NT2/D1 (cell line): ENCODE measurements around the gene QPCT.
"Not testable (repeated sequence)": the region's sequence is repeated elsewhere in the genome, so short reads cannot be mapped to it uniquely, and the experiment has no call there.

Experiments
- DNase-seq: peaks from one replicate; pipeline ENCODE4 v3.0.0-alpha.2; 2011; ENCODE audit warnings: low read depth, low spot score
- H3K27me3 ChIP-seq: 2 replicates; pipeline ENCODE4 v1.6.0; 2011; ENCODE audit warnings: mild to moderate bottlenecking; ENCODE audit not compliant: insufficient read length, insufficient read depth
- H3K36me3 ChIP-seq: 2 replicates; pipeline ENCODE4 v1.6.1; 2011; ENCODE audit warnings: mild to moderate bottlenecking, low read length, mixed read lengths; ENCODE audit not compliant: insufficient read depth, insufficient read length
- H3K4me1 ChIP-seq: 2 replicates; pipeline ENCODE4 v1.5.1; 2011; ENCODE audit not compliant: insufficient read depth, insufficient read length
- H3K4me3 ChIP-seq: 2 replicates; pipeline ENCODE4 v1.5.1; 2011; ENCODE audit warnings: low read depth; ENCODE audit not compliant: insufficient read length
- H3K9ac ChIP-seq: 2 replicates; pipeline ENCODE4 v1.6.0; 2011; ENCODE audit warnings: low read depth; ENCODE audit not compliant: insufficient read length
- H3K9me3 ChIP-seq: 2 replicates; pipeline ENCODE4 v1.5.1; 2011; ENCODE audit warnings: mild to moderate bottlenecking, low read length; ENCODE audit not compliant: insufficient read depth
- SUZ12 ChIP-seq: IDR thresholded peaks from 2 replicates; pipeline ENCODE4 v1.6.1; 2011; ENCODE audit not compliant: insufficient read length, insufficient read depth; ENCODE audit errors: extremely low read depth
- YY1 ChIP-seq: IDR thresholded peaks from 2 replicates; pipeline ENCODE4 v1.6.1; 2011; ENCODE audit not compliant: insufficient read length, insufficient read depth
- ZNF274 ChIP-seq: IDR thresholded peaks from 2 replicates; pipeline ENCODE4 v1.6.1; 2011; ENCODE audit warnings: mild to moderate bottlenecking, low read depth, low read length

QPCT gene

GRCh38 chr2:37370666-37371065 lies 26.2 kb downstream of the QPCT start:
- no peak for DNase-seq
- no peaks in the 10 kb centered on the region for H3K27me3 ChIP-seq
- H3K9ac ChIP-seq, result no peak overlapping the region
- H3K4me3 ChIP-seq, result no peak overlapping the region
- no peaks in the 10 kb centered on the region for H3K9me3 ChIP-seq
- H3K4me1 ChIP-seq, result no peaks in the 10 kb centered on the region
- H3K36me3 ChIP-seq, result no peaks in the 10 kb centered on the region
- TF ChIP-seq YY1 (no peak), ZNF274 (no peak), SUZ12 (no peak)

GRCh38 chr2:37372000-37372399 lies 27.6 kb downstream of the QPCT start:
- DNase-seq, result no peak
- H3K9ac ChIP-seq, result no peak overlapping the region
- H3K4me3 ChIP-seq, result no peak overlapping the region
- H3K27me3 ChIP-seq, result no peaks in the 10 kb centered on the region
- H3K4me1 ChIP-seq, result no peaks in the 10 kb centered on the region
- H3K36me3 ChIP-seq, result no peaks in the 10 kb centered on the region
- TF ChIP-seq YY1 (no peak), ZNF274 (no peak), SUZ12 (no peak)
- no peaks in the 10 kb centered on the region for H3K9me3 ChIP-seq

GRCh38 chr2:37375741-37376288 lies 31.4 kb downstream of the QPCT start:
- Histone ChIP-seq H3K4me3 (no peak overlapping the region), H3K9ac (no peak overlapping the region)
- DNase-seq, result no peak

GRCh38 chr2:37376421-37377186 lies 32.2 kb downstream of the QPCT start:
- Histone ChIP-seq H3K4me1 (no peaks in the 10 kb centered on the region), H3K36me3 (no peaks in the 10 kb centered on the region), H3K27me3 (no peaks in the 10 kb centered on the region), H3K9me3 (no peaks in the 10 kb centered on the region), H3K4me3 (no peak overlapping the region), H3K9ac (no peak overlapping the region)
- DNase-seq, result no peak
- TF ChIP-seq ZNF274 (no peak), YY1 (no peak), SUZ12 (no peak)

More at GRCh38 chr2:37375741-37376288, 31.4 kb downstream of the QPCT start:
- TF ChIP-seq SUZ12 (no peak), ZNF274 (no peak), YY1 (no peak)
- Histone ChIP-seq H3K4me1 (no peaks in the 10 kb centered on the region), H3K27me3 (no peaks in the 10 kb centered on the region), H3K9me3 (no peaks in the 10 kb centered on the region), H3K36me3 (no peaks in the 10 kb centered on the region)

GRCh38 chr2:37377187-37377532 lies 32.7 kb downstream of the QPCT start:
- Histone ChIP-seq H3K36me3 (no peaks in the 10 kb centered on the region), H3K4me1 (no peaks in the 10 kb centered on the region), H3K4me3 (no peak overlapping the region), H3K9me3 (no peaks in the 10 kb centered on the region), H3K27me3 (no peaks in the 10 kb centered on the region), H3K9ac (no peak overlapping the region)
- no peak for DNase-seq
- no peak for TF ChIP-seq ZNF274
- no peak for TF ChIP-seq YY1
- no peak for TF ChIP-seq SUZ12

GRCh38 chr2:37378411-37378810 lies 34.0 kb downstream of the QPCT start:
- Histone ChIP-seq H3K4me3 (no peak overlapping the region), H3K9ac (no peak overlapping the region), H3K36me3 (no peaks in the 10 kb centered on the region), H3K27me3 (no peaks in the 10 kb centered on the region), H3K9me3 (no peaks in the 10 kb centered on the region), H3K4me1 (no peaks in the 10 kb centered on the region)
- DNase-seq, result no peak
- TF ChIP-seq YY1 (no peak), ZNF274 (no peak), SUZ12 (no peak)

- H3K4me3 ChIP-seq, result no peak overlapping the region
- no peaks in the 10 kb centered on the region for H3K36me3 ChIP-seq
- no peaks in the 10 kb centered on the region for H3K9me3 ChIP-seq
- no peak overlapping the region for H3K9ac ChIP-seq
- TF ChIP-seq SUZ12 (no peak), YY1 (no peak), ZNF274 (no peak)
- no peaks in the 10 kb centered on the region for H3K4me1 ChIP-seq
- DNase-seq, result no peak
- H3K27me3 ChIP-seq, result no peaks in the 10 kb centered on the region
Observed at GRCh38 chr2:37379881-37380296, 35.5 kb downstream of the QPCT start.

- not testable (repeated sequence) for H3K9me3 ChIP-seq, H3K4me1 ChIP-seq, H3K36me3 ChIP-seq, H3K27me3 ChIP-seq, H3K9ac ChIP-seq, DNase-seq, H3K4me3 ChIP-seq
Observed at GRCh38 chr2:37380787-37381186, 36.4 kb downstream of the QPCT start.

GRCh38 chr2:37384261-37384660 lies 39.8 kb downstream of the QPCT start:
- not testable (repeated sequence) for H3K4me3 ChIP-seq, H3K36me3 ChIP-seq, H3K27me3 ChIP-seq, H3K9me3 ChIP-seq, DNase-seq, H3K9ac ChIP-seq, H3K4me1 ChIP-seq
